Measurements from ENCODE around the gene PEX5L. TPM values are rescaled to one million over a fixed set of nuclear protein-coding genes. Genes with fewer than 3 reads are reported as not detected.
A peak's percentile ranks its signal among the peaks of the same experiment; 100 is the strongest.

Gene PEX5L
- total RNA-seq, 1 donor from 2014 or later: 40.8 TPM

GRCh38 chr3:179957264-179957845 is 79.4 kb downstream of the PEX5L start:
- no peak for FAIRE-seq
- DNase-seq (ENCODE audit: low spot score in 2 of 2): no peak

- DNase-seq (ENCODE audit: low spot score in 2 of 2) (no peak), FAIRE-seq (no peak)
Observed at GRCh38 chr3:179956416-179956830, 80.3 kb downstream of the PEX5L start.

GRCh38 chr3:179955809-179956208 is 80.9 kb downstream of the PEX5L start:
- DNase-seq (ENCODE audit: low spot score in 2 of 2) (no peak), FAIRE-seq (no peak)

GRCh38 chr3:179955286-179955685 is 81.5 kb downstream of the PEX5L start:
- DNase-seq (ENCODE audit: low spot score in 2 of 2): no peak
- FAIRE-seq: no peak

GRCh38 chr3:179953993-179954870 is 82.5 kb downstream of the PEX5L start:
- FAIRE-seq (no peak), DNase-seq (ENCODE audit: low spot score in 2 of 2) (no peak)

GRCh38 chr3:179950840-179951239 is 85.9 kb downstream of the PEX5L start:
- DNase-seq (ENCODE audit: low spot score in 2 of 2) (no peak), FAIRE-seq (no peak)

- no peak for DNase-seq (ENCODE audit: low spot score in 2 of 2)
- FAIRE-seq: no peak
Observed at GRCh38 chr3:179949869-179950268, 86.9 kb downstream of the PEX5L start.

GRCh38 chr3:179949412-179949811 is 87.3 kb downstream of the PEX5L start:
- FAIRE-seq (no peak), DNase-seq (ENCODE audit: low spot score in 2 of 2) (no peak)

GRCh38 chr3:179948740-179949139 is 88.0 kb downstream of the PEX5L start:
- DNase-seq (ENCODE audit: low spot score in 2 of 2) (no peak), FAIRE-seq (no peak)

GRCh38 chr3:179945569-179945968 is 91.2 kb downstream of the PEX5L start:
- FAIRE-seq (no peak), DNase-seq (ENCODE audit: low spot score in 2 of 2) (no peak)

GRCh38 chr3:179943117-179943880 is 93.4 kb downstream of the PEX5L start:
- peak; percentile 30 to 59 for DNase-seq (ENCODE audit: low spot score in 2 of 2)
- no peak for FAIRE-seq

GRCh38 chr3:179942553-179943075 is 94.1 kb downstream of the PEX5L start:
- DNase-seq (ENCODE audit: low spot score in 2 of 2) (no peak), FAIRE-seq (no peak)

- FAIRE-seq: no peak
- no peak for DNase-seq (ENCODE audit: low spot score in 2 of 2)
Observed at GRCh38 chr3:179935710-179936109, 101.0 kb downstream of the PEX5L start.

- FAIRE-seq: no peak
- no peak for DNase-seq (ENCODE audit: low spot score in 2 of 2)
Observed at GRCh38 chr3:179933914-179934313, 102.8 kb downstream of the PEX5L start.

GRCh38 chr3:179933080-179933479 is 103.7 kb downstream of the PEX5L start:
- FAIRE-seq: no peak

GRCh38 chr3:179932674-179933073 is 104.1 kb downstream of the PEX5L start:
- DNase-seq (ENCODE audit: low spot score in 2 of 2): no peak
- FAIRE-seq: no peak

More at GRCh38 chr3:179933080-179933479, 103.7 kb downstream of the PEX5L start:
- DNase-seq (ENCODE audit: low spot score in 2 of 2): no peak

GRCh38 chr3:179929091-179929529 is 107.6 kb downstream of the PEX5L start:
- DNase-seq (ENCODE audit: low spot score in 2 of 2) (peak in 1 of 2 donors; percentile 14), FAIRE-seq (peak; percentile 86)

GRCh38 chr3:179927191-179927590 is 109.5 kb downstream of the PEX5L start:
- FAIRE-seq (no peak), DNase-seq (ENCODE audit: low spot score in 2 of 2) (no peak)

GRCh38 chr3:179921951-179922350 is 114.8 kb downstream of the PEX5L start:
- FAIRE-seq (no peak), DNase-seq (ENCODE audit: low spot score in 2 of 2) (no peak)

- no peak for FAIRE-seq
- peak in 1 of 2 donors; percentile 21 for DNase-seq (ENCODE audit: low spot score in 2 of 2)
Observed at GRCh38 chr3:179921500-179921899, 115.2 kb downstream of the PEX5L start.
